ENCODE data around the gene ANKS1B.
A peak's percentile ranks its signal among the peaks of the same experiment; 100 is the strongest.

Gene ANKS1B

GRCh38 chr12:99253068-99253467, 731.7 kb downstream of the ANKS1B start:
- DNase-seq, result peak; percentile 14 to 31

DNA sequence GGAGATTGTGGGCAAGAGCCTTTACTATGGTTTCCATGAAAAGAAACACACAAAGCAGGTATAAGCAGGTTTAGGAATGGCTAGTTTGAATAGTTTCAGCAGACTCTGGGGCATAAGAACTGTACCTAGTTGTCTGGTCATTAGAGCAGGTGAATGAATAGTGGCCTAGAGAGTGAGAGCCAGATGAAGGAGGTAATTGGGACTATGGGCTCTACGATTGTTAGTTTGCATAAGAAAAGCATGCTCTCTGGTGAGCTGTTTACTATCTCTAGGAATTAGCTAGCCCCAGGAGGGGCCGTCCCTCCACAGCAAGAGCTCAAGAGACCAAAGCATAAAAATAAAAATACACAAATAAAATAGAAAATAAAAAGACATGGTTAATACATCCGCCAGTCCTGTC, 734.6 kb downstream of the ANKS1B start:
- no peak for DNase-seq

GRCh38 chr12:99249543-99249942, 735.2 kb downstream of the ANKS1B start:
- DNase-seq, result no peak

DNA sequence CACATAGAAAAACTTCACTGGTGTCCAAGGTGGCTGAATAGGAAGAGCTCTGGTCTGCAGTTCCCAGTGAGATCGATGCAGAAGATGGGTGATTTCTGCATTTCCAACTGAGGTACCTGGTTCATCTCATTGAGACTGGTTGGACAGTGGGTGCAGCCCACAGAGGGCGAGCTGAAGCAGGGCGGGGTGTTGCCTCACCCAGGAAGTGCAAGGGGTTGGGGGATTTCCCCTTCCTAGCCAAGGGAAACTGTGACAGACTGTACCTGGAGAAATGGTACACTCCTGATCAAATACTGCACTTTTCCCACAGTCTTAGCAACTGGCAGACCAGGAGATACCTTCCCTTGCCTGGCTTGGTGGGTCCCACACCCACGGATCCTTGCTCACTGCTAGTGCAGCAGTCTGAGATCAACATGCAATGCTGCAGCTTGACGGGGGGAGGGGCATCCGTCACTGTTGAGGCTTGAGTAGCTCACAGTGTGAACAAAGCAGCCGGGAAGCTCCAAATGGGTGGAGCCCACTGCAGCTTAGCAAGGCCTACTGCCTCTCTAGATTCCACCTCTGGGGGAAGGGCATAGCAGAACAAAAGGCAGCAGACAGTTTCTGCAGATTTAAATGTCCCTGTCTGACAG, 746.7 kb downstream of the ANKS1B start:
- peak in 1 of 2 experiments; percentile 26 for DNase-seq

- DNase-seq, result no peak
These were observed 749.4 kb downstream of the ANKS1B start for GRCh38 chr12:99235381-99235780.

GRCh38 chr12:99234702-99235101, 750.0 kb downstream of the ANKS1B start:
- no peak for DNase-seq

- no peak for DNase-seq
These were observed 752.4 kb downstream of the ANKS1B start for GRCh38 chr12:99232324-99232723.

- DNase-seq, result no peak
These were observed 753.7 kb downstream of the ANKS1B start for GRCh38 chr12:99231031-99231430.

DNA sequence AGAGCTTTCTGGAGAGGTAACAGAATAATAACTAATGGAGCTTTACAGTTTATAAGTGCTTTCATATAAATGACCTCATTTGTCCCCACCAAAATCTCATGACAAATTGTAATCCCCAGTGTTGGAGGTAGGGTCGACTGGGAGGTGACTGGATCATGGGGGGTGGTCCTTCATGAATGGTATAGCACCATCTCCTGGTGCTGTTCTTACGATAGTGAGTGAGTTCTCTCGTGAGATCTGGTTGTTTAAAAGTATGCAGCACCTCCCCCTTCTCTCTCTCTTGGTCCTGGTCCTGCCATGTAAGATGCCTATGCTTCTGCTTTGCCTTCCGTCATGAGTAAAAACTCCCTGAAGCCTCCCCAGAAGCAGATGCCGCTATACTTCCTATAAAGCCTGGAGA, 760.5 kb downstream of the ANKS1B start:
- DNase-seq, result no peak

DNA sequence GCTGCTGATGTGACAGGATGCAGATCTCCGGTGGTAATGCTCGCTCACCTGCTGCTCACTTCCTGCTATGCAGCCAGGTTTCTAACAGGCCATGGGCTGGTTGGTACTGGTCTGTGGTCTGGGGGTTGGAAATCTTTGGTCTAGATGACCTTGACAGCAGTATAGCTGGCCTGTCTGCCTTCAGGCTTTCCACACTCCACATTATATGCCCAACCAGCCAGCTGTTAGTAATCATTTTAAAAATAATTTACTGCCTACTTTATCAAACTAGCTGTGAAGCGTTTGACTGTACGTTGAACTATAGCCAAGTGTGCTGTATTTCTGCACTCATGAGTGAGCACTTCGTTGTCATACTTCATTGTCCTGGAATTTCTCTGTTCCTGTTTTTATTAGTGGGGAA, 761.2 kb downstream of the ANKS1B start:
- no peak for DNase-seq

GRCh38 chr12:99213047-99213446, 771.7 kb downstream of the ANKS1B start:
- DNase-seq, result no peak

DNA sequence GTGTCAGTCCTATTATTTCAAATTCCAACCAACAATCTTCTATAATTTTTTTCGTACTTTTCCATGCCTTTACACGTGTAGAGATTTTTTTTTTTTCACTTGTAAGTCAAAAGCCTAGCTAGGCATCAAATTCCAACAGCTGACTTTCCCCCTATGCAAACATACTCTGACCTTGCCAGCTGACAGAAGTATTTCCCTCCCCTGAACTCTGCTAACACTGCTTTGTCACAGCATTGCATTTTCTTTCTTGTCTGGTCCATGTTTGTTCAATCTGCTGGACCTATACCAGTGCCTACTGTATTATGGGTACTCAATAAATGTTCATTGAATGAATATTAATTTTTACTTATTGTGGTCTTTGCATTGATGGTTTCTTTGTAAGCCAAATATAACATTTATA, 772.5 kb downstream of the ANKS1B start:
- no peak for DNase-seq

DNA sequence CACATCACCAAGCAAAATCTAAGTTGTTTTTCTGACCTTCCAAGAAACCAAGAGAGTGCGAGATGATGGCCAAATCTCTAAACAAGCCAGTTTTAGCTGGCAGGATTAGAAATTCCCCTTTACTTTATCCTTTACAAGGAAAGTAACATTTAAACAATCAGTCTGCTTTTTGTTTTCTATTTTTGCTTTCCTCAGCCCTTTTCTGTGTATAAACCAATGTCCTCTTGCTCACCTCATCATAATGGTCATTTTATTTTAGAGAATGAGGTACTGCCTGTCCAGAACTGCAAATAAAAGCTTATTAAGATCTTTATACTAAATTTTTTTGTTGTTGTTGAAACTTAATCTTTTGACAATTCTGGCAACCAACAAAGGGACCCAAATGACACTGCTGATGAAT, 779.6 kb downstream of the ANKS1B start:
- DNase-seq, result no peak

DNA sequence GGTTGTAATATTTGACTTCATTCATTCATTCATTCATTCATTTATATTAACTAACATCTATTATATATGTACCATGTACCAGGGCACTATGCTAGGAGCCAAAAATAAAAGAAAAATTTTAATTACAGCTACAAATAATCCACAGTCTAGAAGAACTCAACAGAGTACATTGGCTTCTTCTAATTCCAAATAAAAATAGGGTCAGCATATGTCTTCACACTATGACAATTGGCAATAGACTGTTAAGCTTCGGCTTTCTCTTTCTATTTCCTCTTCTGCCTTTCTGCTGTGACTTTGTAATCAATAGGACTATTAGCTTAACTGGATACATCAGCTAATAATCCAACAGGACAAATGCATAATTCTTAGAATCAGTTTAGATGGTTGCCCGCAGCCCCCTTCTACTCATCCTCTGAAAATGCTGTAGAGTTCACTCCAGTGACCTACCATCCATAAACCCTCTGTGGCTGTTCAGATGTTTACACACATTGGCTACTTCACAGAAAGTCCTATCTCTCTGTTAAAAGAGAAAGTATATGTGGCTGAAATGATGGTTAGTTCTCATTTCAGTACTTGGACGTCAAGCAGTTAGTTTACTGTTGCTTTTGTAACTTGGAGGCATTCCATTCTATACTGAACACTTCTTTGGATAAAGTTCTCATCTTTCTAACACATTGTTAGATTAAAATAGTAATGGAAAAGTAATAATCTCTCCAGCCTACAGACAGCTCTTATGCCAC, 782.7 kb downstream of the ANKS1B start:
- DNase-seq, result no peak

- no peak for DNase-seq
These were observed 783.9 kb downstream of the ANKS1B start for GRCh38 chr12:99200711-99201384.

DNA sequence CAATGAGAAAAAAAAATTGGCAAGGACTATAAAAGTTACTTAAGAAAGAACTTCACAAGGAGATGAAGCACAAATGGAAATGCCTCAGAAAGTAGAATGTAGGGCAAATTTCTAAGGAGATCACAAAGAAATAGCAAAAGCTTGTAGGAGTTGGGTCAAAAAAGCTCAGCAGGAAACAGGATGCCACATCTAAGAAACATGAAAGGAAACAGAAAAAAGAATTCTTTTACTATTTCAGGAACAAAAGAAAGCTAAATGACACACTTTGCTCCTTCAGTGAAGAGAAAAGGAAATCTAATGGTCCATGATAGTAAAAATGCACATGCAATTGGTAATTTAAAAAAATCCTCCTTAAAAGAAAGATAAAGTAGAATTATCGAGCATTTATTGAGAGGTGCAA, 789.3 kb downstream of the ANKS1B start:
- DNase-seq, result no peak

GRCh38 chr12:99192489-99192888, 792.2 kb downstream of the ANKS1B start:
- DNase-seq, result no peak

GRCh38 chr12:99176871-99177270, 807.9 kb downstream of the ANKS1B start:
- DNase-seq, result no peak

GRCh38 chr12:99170461-99170860, 814.3 kb downstream of the ANKS1B start:
- DNase-seq, result no peak

- DNase-seq, result no peak
These were observed 814.7 kb downstream of the ANKS1B start for GRCh38 chr12:99170037-99170436.

DNA sequence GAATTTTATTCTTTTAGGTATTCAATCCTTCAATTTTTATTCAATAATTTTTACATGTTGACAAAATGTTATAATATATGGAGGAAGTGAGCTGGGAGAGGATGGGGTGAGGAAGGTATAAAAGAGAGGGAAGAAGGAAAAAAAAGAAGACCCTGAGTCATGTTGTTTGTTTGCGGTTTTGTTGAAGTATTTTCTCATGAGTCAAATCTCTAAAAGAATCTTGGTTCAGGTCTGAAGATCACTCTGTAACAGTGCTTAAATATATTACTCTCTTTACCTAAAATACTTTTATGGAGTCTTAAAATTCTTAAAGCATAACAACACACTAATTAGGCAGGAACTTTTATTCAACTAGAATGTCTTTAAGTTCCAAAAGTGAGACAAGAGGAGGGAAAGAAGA, 826.8 kb downstream of the ANKS1B start:
- no peak for DNase-seq

DNA sequence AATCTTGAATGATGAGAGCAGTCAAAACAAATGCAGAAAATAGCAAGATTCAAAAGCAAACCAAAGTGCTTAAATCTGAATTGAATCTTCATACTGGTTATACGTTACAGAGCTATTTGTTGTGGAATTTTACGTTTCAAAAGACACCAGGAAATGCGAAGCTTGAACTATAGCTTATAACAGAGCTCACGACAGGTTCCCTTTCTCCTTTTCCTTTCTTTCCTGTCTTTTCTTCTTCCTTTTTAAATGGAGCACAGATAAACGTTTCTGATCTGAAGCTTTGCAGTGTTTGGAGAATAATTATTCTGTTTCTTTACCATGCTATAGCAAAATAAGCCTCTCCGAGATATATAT, 829.8 kb downstream of the ANKS1B start:
- DNase-seq, result no peak

GRCh38 chr12:99154216-99154982, 830.3 kb downstream of the ANKS1B start:
- no peak for DNase-seq

DNA sequence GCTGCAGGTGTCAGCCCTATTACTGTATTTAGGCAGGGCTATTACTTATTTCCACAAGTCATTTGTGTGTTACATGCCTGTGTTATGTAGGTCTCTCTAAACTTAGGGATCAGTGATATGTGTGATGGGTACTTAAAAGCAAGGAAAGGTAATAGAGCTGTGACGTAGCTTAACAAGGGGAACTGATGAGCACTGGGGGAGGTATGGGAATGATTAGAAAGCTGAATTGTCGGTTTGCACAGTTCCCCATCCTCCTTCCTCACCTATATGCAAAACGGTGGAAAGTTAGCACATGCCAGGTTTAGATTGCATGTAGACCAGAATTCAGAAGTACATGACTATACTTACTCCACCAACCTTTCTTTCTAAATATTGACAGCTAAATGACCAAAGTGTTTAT, 831.4 kb downstream of the ANKS1B start:
- no peak for DNase-seq

All from SHP77 (cell line).